Stimulated activated CD4-positive, alpha-beta T cell treated with anti-CD3 and anti-CD28 coated beads, TNF-alpha, amount 100 ng/mL, for 4 hours (primary cell): ENCODE data around the gene NIPAL1.

Experiments
- DNase-seq, 3 experiments: peaks; one replicate each; pipeline ENCODE4 v3.0.0-alpha.2; 2020; ENCODE audit warnings: low read depth in 3 of 3

The NIPAL1 gene

GRCh38 chr4:48065587-48066052 is 49.0 kb downstream of the NIPAL1 start:
- no peak for DNase-seq

GRCh38 chr4:48067536-48067935 is 51.0 kb downstream of the NIPAL1 start:
- no peak for DNase-seq

- DNase-seq, result no peak
Observed at GRCh38 chr4:48068182-48068581, 51.6 kb downstream of the NIPAL1 start.

GRCh38 chr4:48069026-48069425 is 52.5 kb downstream of the NIPAL1 start:
- no peak for DNase-seq

GRCh38 chr4:48071191-48071590 is 54.6 kb downstream of the NIPAL1 start:
- no peak for DNase-seq

- no peak for DNase-seq
Observed at GRCh38 chr4:48073567-48074103, 57.1 kb downstream of the NIPAL1 start.

GRCh38 chr4:48074657-48075056 is 58.1 kb downstream of the NIPAL1 start:
- no peak for DNase-seq

- no peak for DNase-seq
Observed at GRCh38 chr4:48078425-48078824, 61.9 kb downstream of the NIPAL1 start.

GRCh38 chr4:48078862-48079655 is 62.5 kb downstream of the NIPAL1 start:
- no peak for DNase-seq

GRCh38 chr4:48079972-48080391 is 63.4 kb downstream of the NIPAL1 start:
- no peak for DNase-seq

- no peak for DNase-seq
Observed at GRCh38 chr4:48081196-48081595, 64.6 kb downstream of the NIPAL1 start.

GRCh38 chr4:48082956-48083355 is 66.4 kb downstream of the NIPAL1 start:
- no peak for DNase-seq

- no peak for DNase-seq
Observed at GRCh38 chr4:48085821-48086589, 69.4 kb downstream of the NIPAL1 start.
